Endothelial cell (in vitro differentiated cells): Measurements from ENCODE around the gene CMTM2. TPM values are rescaled to one million over a fixed set of nuclear protein-coding genes. Genes with fewer than 3 reads are reported as not detected.
"Not testable (repeated sequence)": the region's sequence is repeated elsewhere in the genome, so short reads cannot be mapped to it uniquely, and the experiment has no call there.

ENCODE experiments used
- DNase-seq: peaks from one replicate; pipeline ENCODE4 v3.0.0; 2021; ENCODE audit warnings: low spot score
- H3K27ac Mint-ChIP-seq: one replicate; pipeline ENCODE4 v1.8.0; 2021; ENCODE audit warnings: mixed read lengths, inconsistent platforms; ENCODE audit not compliant: unreplicated experiment
- H3K27me3 Mint-ChIP-seq: one replicate; pipeline ENCODE4 v1.8.0; 2021; ENCODE audit warnings: mild to moderate bottlenecking, moderate library complexity, mixed read lengths, inconsistent platforms; ENCODE audit not compliant: unreplicated experiment
- H3K36me3 Mint-ChIP-seq: one replicate; pipeline ENCODE4 v1.8.0; 2021; ENCODE audit warnings: mild to moderate bottlenecking, low read depth, mixed read lengths, inconsistent platforms; ENCODE audit not compliant: unreplicated experiment
- H3K4me1 Mint-ChIP-seq: one replicate; pipeline ENCODE4 v1.8.0; 2021; ENCODE audit warnings: mild to moderate bottlenecking, mixed read lengths, inconsistent platforms; ENCODE audit not compliant: unreplicated experiment
- H3K4me3 Mint-ChIP-seq: one replicate; pipeline ENCODE4 v1.8.0; 2021; ENCODE audit warnings: mild to moderate bottlenecking, mixed read lengths, inconsistent platforms; ENCODE audit not compliant: unreplicated experiment
- H3K9me3 Mint-ChIP-seq: one replicate; pipeline ENCODE4 v1.8.0; 2021; ENCODE audit warnings: mixed read lengths, inconsistent platforms; ENCODE audit not compliant: unreplicated experiment
- CTCF ChIP-seq: fragments of 200-600 bp; sonication (generic); IDR thresholded peaks from one replicate; pipeline ENCODE4 v1.5.0; 2021; ENCODE audit warnings: antibody characterized with exemption; ENCODE audit not compliant: unreplicated experiment
- total RNA-seq: library from RNA; stranded (reverse); fragmentation: NEBNext Ultra II Directional; extraction: Animal tissue kit (Norgen Biotek cat#: 25700); gene quantifications from one replicate; pipeline ENCODE4 v1.2.1, GENCODE V29; 2021; ENCODE audit not compliant: unreplicated experiment

CMTM2 gene
- total RNA-seq, 1 donor from 2014 or later: 2.1 TPM

GRCh38 chr16:66608241-66609138 is 29.2 kb downstream of the CMTM2 start:
- DNase-seq: peak; percentile 96
- TF ChIP-seq CTCF: peak; percentile 87
- Mint-ChIP-seq H3K36me3 (peaks cover 26% of the 10 kb centered on the region), H3K27me3 (peaks cover 13% of the 10 kb centered on the region), H3K4me3 (peak overlapping the region; percentile 29), H3K27ac (peak overlapping the region; percentile 24), H3K4me1 (peaks cover 43% of the 10 kb centered on the region), H3K9me3 (no peaks in the 10 kb centered on the region)

GRCh38 chr16:66609139-66609510 is 29.9 kb downstream of the CMTM2 start:
- Mint-ChIP-seq H3K4me3 (no peak overlapping the region), H3K9me3 (no peaks in the 10 kb centered on the region), H3K27me3 (peaks cover 13% of the 10 kb centered on the region), H3K4me1 (peaks cover 36% of the 10 kb centered on the region), H3K36me3 (peaks cover 28% of the 10 kb centered on the region), H3K27ac (peak overlapping the region; percentile 24)
- no peak for DNase-seq
- TF ChIP-seq CTCF: no peak

GRCh38 chr16:66610111-66610820 is 31.0 kb downstream of the CMTM2 start:
- H3K4me3 Mint-ChIP-seq: peak overlapping the region; percentile 62

GRCh38 chr16:66611911-66612310 is 32.6 kb downstream of the CMTM2 start:
- not testable (repeated sequence) for H3K4me3 Mint-ChIP-seq, H3K9me3 Mint-ChIP-seq, DNase-seq, H3K27ac Mint-ChIP-seq
- peaks cover 30% of the 10 kb centered on the region for H3K4me1 Mint-ChIP-seq
- H3K36me3 Mint-ChIP-seq: peaks cover 28% of the 10 kb centered on the region
- H3K27me3 Mint-ChIP-seq: peaks cover 11% of the 10 kb centered on the region

More at GRCh38 chr16:66610111-66610820, 31.0 kb downstream of the CMTM2 start:
- no peak for TF ChIP-seq CTCF
- Mint-ChIP-seq H3K27ac (no peak overlapping the region), H3K4me1 (peaks cover 37% of the 10 kb centered on the region), H3K9me3 (no peaks in the 10 kb centered on the region), H3K36me3 (peaks cover 28% of the 10 kb centered on the region), H3K27me3 (peaks cover 14% of the 10 kb centered on the region)
- DNase-seq: no peak

GRCh38 chr16:66612422-66612821 is 33.2 kb downstream of the CMTM2 start:
- peaks cover 8% of the 10 kb centered on the region for H3K27me3 Mint-ChIP-seq
- no peak overlapping the region for H3K27ac Mint-ChIP-seq
- peaks cover 27% of the 10 kb centered on the region for H3K4me1 Mint-ChIP-seq
- H3K9me3 Mint-ChIP-seq: no peaks in the 10 kb centered on the region
- no peak for TF ChIP-seq CTCF
- peaks cover 26% of the 10 kb centered on the region for H3K36me3 Mint-ChIP-seq
- no peak overlapping the region for H3K4me3 Mint-ChIP-seq
- DNase-seq: no peak
